Measurements from ENCODE around the gene HDAC7.

- no peak for TF ChIP-seq CTCF (conservative IDR thresholded peaks at IDR 0.05 in 1 of 2, IDR thresholded peaks at IDR 0.05 in 1 of 2; ENCODE audit: extremely low read depth in 1 of 2, insufficient read depth in 1 of 2, low read depth in 1 of 2, low read length in 2 of 2)
- no peak for TF ChIP-seq EZH2 (IDR thresholded peaks at IDR 0.05; ENCODE audit: borderline replicate concordance, low read length)
Measured at GRCh38 chr12:47824635-47825034, 4.9 kb upstream of the HDAC7 start.

Data from mammary epithelial cell (primary cell).